ENCODE measurements around the gene OPHN1.

OPHN1 gene

GRCh38 chrX:68163441-68163840 lies 269.9 kb downstream of the OPHN1 start:
- TF ChIP-seq CTCF (IDR thresholded peaks at IDR 0.05; ENCODE audit: insufficient read depth, missing control alignments) = no peak
- FAIRE-seq (no peak), DNase-seq (ENCODE audit: insufficient read length, low spot score) (no peak)

GRCh38 chrX:68147848-68148247 lies 285.4 kb downstream of the OPHN1 start:
- DNase-seq (ENCODE audit: insufficient read length, low spot score) (no peak), FAIRE-seq (no peak)
- no peak for TF ChIP-seq CTCF (IDR thresholded peaks at IDR 0.05; ENCODE audit: insufficient read depth, missing control alignments)

- TF ChIP-seq CTCF (IDR thresholded peaks at IDR 0.05; ENCODE audit: insufficient read depth, missing control alignments) = peak; percentile 39
- FAIRE-seq (no peak), DNase-seq (ENCODE audit: insufficient read length, low spot score) (no peak)
Measured at GRCh38 chrX:68146054-68146453, 287.2 kb downstream of the OPHN1 start.

- no peak for TF ChIP-seq CTCF (IDR thresholded peaks at IDR 0.05; ENCODE audit: insufficient read depth, missing control alignments)
- DNase-seq (ENCODE audit: insufficient read length, low spot score) = no peak
- FAIRE-seq = no peak
Measured at GRCh38 chrX:68139791-68140190, 293.5 kb downstream of the OPHN1 start.

GRCh38 chrX:68133181-68133580 lies 300.1 kb downstream of the OPHN1 start:
- TF ChIP-seq CTCF (IDR thresholded peaks at IDR 0.05; ENCODE audit: insufficient read depth, missing control alignments) = no peak
- DNase-seq (ENCODE audit: insufficient read length, low spot score) = no peak
- no peak for FAIRE-seq

- no peak for TF ChIP-seq CTCF (IDR thresholded peaks at IDR 0.05; ENCODE audit: insufficient read depth, missing control alignments)
- FAIRE-seq (no peak), DNase-seq (ENCODE audit: insufficient read length, low spot score) (no peak)
Measured at GRCh38 chrX:68132749-68133148, 300.5 kb downstream of the OPHN1 start.

- TF ChIP-seq CTCF (IDR thresholded peaks at IDR 0.05; ENCODE audit: insufficient read depth, missing control alignments) = no peak
- no peak for FAIRE-seq
- no peak for DNase-seq (ENCODE audit: insufficient read length, low spot score)
Measured at GRCh38 chrX:68121835-68122234, 311.5 kb downstream of the OPHN1 start.
